ENCODE measurements around the gene TAOK3.

- TF ChIP-seq EZH2 (IDR thresholded peaks at IDR 0.05) (no peak), POLR2AphosphoS5 (IDR thresholded peaks at IDR 0.05; ENCODE audit: borderline replicate concordance, low read depth, low read length) (no peak)
These were observed 38.5 kb downstream of the TAOK3 start for GRCh38 chr12:118334241-118334640.
